Right ventricle myocardium inferior (tissue), 1 donor: Measurements from ENCODE around the gene MCM8. TPM values are rescaled to one million over a fixed set of nuclear protein-coding genes. Genes with fewer than 3 reads are reported as not detected.
"Not testable (repeated sequence)": the region's sequence is repeated elsewhere in the genome, so short reads cannot be mapped to it uniquely, and the experiment has no call there.

Source experiments
- ATAC-seq: fragments of 200-7000 bp; cut with Tn5 transposase; one replicate; pipeline ENCODE4 v1.9.1; 2020; ENCODE audit warnings: mild to moderate bottlenecking, moderate library complexity
- DNase-seq: peaks from one replicate; pipeline ENCODE4 v3.0.0; 2021; ENCODE audit errors: missing footprints
- intact Hi-C: fragments of 100-400 bp; cut with DNase I; formaldehyde crosslinking; loops from one replicate; pipeline ENCODE4 v1.11.0; 2022
- total RNA-seq: library from RNA; stranded (reverse); fragmentation: NEBNext Ultra II Directional; extraction: Animal tissue kit (Norgen Biotek cat#: 25700); gene quantifications from one replicate; pipeline ENCODE4 v1.2.1, GENCODE V29; 2021
- donor health status: DM: no; HTN: yes; CAD: no; lungs with severe emphysema.

Gene MCM8
- total RNA-seq, 1 donor from 2014 or later, result 6.4 TPM

DNA sequence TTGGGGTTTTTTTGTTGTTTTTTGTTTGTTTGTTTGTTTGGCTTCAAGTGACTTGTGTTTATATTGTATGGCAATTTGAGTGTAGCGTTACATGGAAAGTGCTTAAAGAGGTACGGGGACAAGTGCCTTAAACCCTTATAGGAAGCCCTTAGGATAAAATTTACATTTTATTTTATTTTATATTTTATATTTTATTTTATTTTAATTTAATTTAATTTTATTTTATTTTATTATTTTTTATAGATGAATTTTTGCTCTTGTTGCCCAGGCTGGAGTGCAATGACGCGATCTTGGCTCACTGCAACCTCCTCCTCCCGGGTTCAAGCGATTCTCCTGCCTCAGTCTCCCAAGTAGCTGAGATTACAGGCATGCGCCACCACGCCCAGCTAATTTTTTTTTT, 82.5 kb downstream of the MCM8 start:
- DNase-seq, ATAC-seq, intact Hi-C loops: not testable (repeated sequence)

DNA sequence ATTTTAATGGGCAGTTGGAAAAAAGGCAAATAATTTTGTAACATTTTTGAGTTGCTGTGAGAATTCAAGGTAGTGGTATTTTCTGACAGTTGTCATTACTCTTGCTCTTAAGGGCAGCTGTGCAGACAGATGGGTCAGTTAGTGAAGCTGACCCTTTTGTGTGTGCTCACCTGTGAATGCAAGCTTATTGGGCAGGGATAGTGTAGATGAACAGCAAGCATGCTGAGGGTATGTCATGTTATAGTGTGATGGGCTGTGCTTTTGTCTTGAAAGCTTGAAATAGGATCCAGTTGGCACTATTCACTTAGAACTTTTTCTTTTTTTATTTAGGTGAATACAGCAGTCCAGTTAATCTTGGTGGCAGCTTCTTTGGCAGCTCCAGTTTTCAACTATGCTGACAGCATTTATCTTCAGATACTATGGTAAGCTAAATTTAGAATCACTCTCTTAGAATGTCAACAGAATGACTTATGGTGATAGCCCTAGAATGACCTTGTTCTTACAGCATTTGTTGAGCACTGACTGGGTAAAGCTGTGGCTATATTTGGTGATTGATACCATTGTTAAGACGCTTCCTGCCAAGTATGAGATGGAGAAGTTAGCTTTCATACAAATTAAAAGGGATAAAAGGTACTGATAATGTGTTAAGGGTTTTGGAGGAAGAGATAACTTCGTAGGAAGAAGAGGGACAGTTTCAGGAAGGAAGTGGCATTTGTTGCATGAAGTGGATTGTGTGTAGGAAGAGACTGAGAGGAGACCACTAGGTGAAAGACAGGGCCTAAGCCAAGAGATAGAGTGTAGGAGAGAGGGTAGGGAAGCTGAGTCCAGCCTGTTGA, 83.9 kb downstream of the MCM8 start:
- intact Hi-C loops, result no loop called here
- DNase-seq (no peak), ATAC-seq (peak; percentile 86)

DNA sequence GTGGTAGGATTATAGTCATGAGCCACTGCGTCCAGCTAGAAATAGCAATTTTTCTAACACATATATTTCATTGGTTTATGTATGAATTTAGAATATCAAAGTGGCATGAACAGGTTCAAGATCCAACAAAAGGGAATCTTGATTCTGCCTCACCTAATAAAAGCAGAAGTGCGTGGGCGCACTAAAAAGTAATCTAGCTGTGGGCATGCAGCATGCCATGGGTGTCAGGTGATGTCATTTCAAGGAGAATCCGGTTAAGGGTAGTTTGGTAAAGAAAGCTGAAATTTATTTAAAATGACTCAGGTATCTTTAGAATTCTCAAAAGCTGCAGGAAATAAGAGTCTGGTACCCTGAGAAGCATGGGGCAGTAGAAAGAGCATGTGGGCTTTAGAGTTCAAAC, 85.8 kb downstream of the MCM8 start:
- intact Hi-C loops, result no loop called here
- ATAC-seq (no peak), DNase-seq (no peak)

DNA sequence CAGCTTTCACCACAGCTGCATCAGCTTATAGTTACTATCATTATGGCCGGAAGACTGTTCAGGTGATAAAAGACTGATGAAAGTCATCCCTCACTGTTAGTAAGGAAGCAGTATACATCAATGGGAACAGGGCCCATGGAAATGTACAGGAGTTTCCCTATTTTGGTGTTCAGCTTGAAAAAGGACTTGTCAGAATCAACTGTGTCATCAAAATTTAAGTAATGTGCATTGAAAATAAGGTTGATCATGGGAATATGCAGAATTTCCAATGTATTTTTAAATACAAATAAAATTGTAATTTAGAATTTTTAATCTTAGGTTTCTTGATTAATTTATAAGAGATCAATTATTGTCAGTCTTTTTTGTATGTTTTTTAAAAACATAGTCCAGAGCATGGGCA, 86.6 kb downstream of the MCM8 start:
- intact Hi-C loops, result no loop called here
- ATAC-seq, result no peak

DNA sequence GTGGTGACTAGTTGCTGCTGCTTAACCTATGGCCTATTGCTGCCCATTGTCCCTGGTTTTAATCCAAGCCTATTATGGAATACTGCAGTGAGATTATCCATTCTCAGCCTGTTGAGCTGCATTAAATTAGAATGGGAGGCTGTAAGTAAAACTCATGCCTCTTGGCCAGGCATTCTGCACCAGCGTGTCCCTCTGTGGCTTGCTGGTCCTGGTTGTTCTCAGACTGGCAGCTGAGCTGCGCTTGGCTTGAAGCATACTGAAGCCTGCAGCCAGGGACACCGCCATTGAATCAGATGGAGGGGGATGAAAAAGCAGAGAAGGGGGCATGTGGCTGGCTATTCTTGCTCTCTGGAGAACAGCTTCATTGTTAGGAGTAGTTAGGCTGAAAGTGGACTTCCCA, 87.8 kb downstream of the MCM8 start:
- DNase-seq (peak; percentile 70), ATAC-seq (peak; percentile 68)

More for the DNA sequence above, 86.6 kb downstream of the MCM8 start:
- no peak for DNase-seq

DNA sequence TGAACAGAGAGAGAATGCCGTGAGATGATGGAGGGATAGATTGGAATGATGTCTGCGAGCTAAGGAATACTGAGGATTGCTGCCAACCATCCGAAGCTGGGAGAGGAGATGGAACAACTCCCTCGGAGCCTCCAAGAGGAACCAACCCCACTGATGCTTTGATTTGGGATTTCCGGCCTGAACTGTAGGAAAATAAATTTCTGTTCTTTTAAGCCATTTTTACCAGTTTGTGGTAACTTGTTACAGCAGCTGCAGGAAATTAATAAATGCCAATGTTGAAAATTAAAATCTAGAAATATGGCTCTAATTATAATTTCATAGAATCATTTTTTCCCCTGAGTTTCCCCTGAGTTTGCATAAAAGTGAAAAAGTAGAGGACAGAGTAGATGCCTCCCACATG, 89.3 kb downstream of the MCM8 start:
- intact Hi-C loops, result loop anchor here (2.0 kb wide), 1 partner anchor 35 kb away; no protein-coding TSS in a partner anchor
- DNase-seq (no peak), ATAC-seq (no peak)

More for the DNA sequence above, 87.8 kb downstream of the MCM8 start:
- intact Hi-C loops, result loop anchor here (2.0 kb wide), 1 partner anchor 37 kb away; no protein-coding TSS in a partner anchor

DNA sequence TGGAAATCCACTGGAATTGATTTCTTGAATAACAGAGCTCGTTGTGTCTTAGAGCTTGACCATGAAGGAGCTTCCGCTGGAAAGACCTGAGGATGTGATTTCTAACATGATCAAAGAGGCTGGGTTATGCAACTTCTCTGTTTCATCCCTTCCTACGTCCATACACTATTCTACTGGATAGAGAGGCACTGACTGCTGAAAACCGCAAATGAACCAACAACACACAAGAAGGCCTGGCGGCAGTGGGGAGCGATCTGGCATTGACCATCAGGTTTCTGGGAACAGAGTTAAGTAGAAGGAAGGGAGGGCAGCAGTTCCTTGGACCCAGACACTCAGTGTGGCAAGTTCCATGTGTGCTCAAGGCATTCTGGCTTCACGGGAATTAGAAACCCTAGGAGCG, 90.1 kb downstream of the MCM8 start:
- intact Hi-C loops, result no loop called here
- DNase-seq (no peak), ATAC-seq (no peak)

DNA sequence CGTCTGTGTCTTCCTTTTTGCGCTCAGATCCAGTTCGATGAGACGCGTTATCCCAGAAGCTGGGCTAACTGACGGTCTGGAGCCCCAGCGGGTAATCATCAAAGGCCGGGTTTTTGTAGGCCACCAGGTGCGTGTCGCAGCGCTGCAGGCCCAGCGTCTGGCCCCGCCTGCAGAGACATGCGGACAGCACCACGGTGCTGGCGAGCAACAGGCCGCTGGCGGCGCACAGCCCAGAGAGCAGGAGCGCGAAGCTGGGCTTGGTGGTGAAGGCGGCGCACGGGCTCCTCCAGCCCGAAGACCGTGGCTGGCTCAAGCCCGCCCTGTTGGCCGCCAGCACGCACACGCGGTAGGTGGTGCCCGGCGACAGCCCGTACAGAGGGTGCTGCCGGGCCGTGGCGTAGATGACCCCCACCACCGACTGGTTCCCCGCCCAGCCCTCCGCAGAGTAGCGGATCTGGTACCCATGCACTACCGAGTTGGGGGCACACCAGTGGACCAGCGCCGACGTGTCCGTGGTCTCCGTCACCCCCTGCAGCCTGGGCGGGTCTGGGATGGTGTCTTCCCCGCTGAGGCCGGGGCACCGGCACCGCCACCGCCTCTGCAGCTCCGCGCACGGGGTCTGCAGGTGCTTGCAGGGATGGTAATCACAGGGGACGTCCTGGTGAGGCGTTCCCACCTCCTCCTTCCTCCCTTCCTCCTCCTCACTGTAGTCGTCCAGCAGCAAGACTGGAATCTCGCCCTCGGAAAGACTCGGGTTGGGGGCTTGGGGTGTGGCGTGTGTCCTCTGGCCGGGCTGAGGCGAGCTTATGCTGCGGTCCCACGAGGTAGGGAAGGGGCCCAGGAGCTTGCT, 90.7 kb downstream of the MCM8 start:
- intact Hi-C loops, result no loop called here
- no peak for ATAC-seq
- DNase-seq, result peak; percentile 48

DNA sequence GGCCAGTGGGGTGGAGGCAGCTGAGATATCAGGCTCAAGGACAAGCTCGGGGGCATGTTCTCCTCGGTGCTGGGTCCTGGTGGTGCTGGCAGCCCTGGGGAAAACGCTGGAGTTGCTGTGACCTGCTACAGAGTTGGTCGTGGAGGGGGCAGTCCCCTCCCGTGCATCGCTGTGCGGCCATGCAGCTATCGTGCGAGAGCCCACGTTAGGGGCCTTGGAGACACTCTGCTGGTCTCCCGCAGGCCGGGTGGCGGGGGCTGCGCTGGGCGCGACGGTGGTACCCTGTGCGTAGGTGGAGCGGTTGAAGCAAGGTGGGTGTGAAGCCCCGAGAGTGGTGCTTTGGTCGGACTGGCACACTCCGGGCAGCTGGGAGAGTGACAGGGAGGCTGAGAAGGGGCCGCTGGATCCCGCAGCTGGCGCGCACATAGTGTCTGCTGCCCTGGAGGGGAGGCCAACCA, 91.4 kb downstream of the MCM8 start:
- intact Hi-C loops, result no loop called here
- ATAC-seq (no peak), DNase-seq (no peak)

DNA sequence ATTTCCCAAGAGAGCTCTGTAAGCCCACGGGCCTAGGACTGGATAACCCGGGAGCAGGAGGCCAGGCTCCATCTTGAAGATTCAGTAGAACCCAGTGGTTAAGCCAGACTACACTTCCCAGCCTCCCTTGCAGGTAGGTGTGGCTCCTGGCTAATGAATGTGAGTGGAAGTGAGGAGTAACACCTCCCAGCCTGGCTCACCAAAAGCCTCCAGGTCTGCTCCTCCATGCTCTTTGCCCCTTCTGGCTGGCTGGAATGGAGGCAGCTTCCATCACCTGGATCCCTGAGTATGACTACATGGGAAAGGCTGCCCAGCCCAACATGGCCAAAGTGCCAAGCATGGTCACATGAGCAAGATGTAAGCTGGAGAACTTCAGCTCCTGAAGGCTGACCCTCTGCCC, 93.7 kb downstream of the MCM8 start:
- ATAC-seq, result no peak
- DNase-seq, result no peak
- intact Hi-C loops, result no loop called here

DNA sequence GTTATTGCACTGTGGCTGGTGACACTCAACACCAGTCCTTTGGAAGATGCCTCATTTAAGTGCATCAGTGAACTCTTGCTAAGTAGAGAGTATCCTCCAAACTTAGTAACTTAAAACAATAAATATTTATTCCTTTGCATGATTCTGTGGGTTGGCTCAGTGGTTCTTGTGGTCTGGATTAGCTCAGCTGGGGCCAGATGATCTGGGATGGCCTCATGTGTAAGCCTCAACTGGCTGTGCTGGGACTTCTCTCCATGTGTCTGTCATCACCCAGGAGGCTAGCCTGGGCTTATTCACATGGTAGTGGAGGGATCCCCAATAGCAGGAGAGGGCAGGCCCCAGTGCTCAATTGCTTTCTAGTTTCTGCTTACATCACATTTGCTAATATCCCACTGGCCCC, 95.1 kb downstream of the MCM8 start:
- no peak for ATAC-seq
- intact Hi-C loops, result no loop called here
- no peak for DNase-seq

DNA sequence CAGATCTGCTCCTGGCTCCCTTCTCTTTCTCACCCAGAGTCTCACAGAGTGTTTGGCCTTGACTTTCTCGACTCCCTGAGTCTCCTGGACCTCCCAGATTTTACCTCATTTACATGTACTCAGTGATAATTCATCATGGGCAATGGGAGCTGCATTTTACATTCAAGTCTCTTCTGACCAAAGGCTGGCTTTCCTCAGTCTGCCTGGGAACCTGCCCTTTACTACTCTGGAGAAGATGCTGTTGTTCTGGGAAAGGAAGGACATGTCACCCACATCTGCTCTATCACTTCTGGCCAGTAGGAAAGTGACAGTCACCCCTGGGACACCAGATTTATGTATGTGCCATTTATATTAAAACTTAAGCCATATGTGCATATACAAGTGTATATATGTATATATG, 96.0 kb downstream of the MCM8 start:
- DNase-seq (no peak), ATAC-seq (no peak)
- intact Hi-C loops, result no loop called here

DNA sequence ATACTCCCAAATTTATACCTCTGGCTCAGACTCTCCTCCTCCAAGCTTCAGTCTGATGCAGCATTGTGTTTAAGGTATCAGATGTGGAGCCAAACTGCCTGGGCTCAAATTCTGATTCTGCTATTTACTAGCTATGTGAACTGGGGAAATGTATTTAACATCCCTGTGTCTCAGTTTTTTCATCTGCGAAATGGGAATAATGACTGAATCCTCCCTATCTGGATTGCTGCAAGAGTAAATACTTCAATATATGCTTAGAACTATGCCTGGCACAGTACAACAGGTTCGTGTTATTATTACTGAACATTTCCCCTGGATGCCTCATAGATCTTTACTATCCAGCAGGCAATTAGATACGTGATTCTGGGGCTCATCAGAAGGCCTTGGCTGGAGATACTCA, 97.9 kb downstream of the MCM8 start:
- DNase-seq, result no peak
- intact Hi-C loops, result no loop called here

More for the DNA sequence above, 97.9 kb downstream of the MCM8 start:
- ATAC-seq, result no peak

Other genes with a start within 250 kb of the MCM8 start
- gene SHLD1, start 200.3 kb upstream of the MCM8 start, total RNA-seq, result 5.3 TPM
- gene CHGB, start 39.1 kb upstream of the MCM8 start, total RNA-seq, result 7.2 TPM
- gene TRMT6, start 119 bp upstream of the MCM8 start, total RNA-seq, result 6.1 TPM
- gene CRLS1, start 55.5 kb downstream of the MCM8 start, total RNA-seq, result 104 TPM
- gene LRRN4, start 103.4 kb downstream of the MCM8 start, total RNA-seq, result 0.46 TPM
- 1.5 TPM for gene FERMT1, start 172.4 kb downstream of the MCM8 start, total RNA-seq